B cell (primary cell): ENCODE data around the gene TCF7L2. TPM values are rescaled to one million over a fixed set of nuclear protein-coding genes. Genes with fewer than 3 reads are reported as not detected.

Experiments used
- ATAC-seq: fragments of 200-7000 bp; cut with Tn5 transposase; one replicate; pipeline ENCODE4 v1.10.0; 2021; ENCODE audit warnings: low read depth, mild to moderate bottlenecking, moderate number of reproducible peaks, moderate library complexity
- CTCF ChIA-PET: fragments of 350-600 bp; sonication (Branson Sonifier 250); formaldehyde crosslinking; loops from one replicate; lab custom pipeline; 2021; ENCODE audit warnings: antibody characterized with exemption, inconsistent platforms; lab: Charles Lee
- POLR2A ChIA-PET: fragments of 350-600 bp; sonication (Branson Sonifier 250); formaldehyde crosslinking; loops from one replicate; lab custom pipeline; 2021; ENCODE audit warnings: antibody characterized with exemption; lab: Charles Lee
- DNase-seq: peaks from one replicate; pipeline ENCODE4 v3.0.0; 2013
- H2AFZ ChIP-seq: 2 replicates; pipeline ENCODE4 v1.6.1; 2012; ENCODE audit warnings: mild to moderate bottlenecking, low read depth, low read length; ENCODE audit not compliant: insufficient read depth, poor library complexity, severe bottlenecking
- H3K27ac ChIP-seq, 2 donors: 1 replicate in 1 of 2; 2 replicates in 1 of 2; pipeline ENCODE4 v1.5.1; 2012 to 2013; ENCODE audit warnings: low read length in 2 of 2, mild to moderate bottlenecking in 2 of 2, moderate library complexity in 1 of 2
- H3K27me3 ChIP-seq, 4 experiments: fragments of 200-600 bp in 1 of 4; sonication (generic) in 1 of 4; replicated peaks in 1 of 4; 1 replicate in 2 of 4; 2 replicates in 2 of 4; pipeline versions ENCODE4 v1.6.1 to v1.7.0; 2013 to 2016; ENCODE audit warnings: low read length in 3 of 4, mild to moderate bottlenecking in 2 of 4, mixed read lengths in 1 of 4, moderate library complexity in 1 of 4; ENCODE audit not compliant: insufficient read depth in 4 of 4, control insufficient read depth in 3 of 4; ENCODE audit errors: control extremely low read depth in 1 of 4
- H3K36me3 ChIP-seq, 2 experiments: replicated peaks in 1 of 2; 1 replicate in 1 of 2; 2 replicates in 1 of 2; pipeline versions ENCODE4 v1.6.1 to v1.7.1; 2013; ENCODE audit warnings: low read length in 1 of 2; ENCODE audit not compliant: insufficient read depth in 2 of 2, control insufficient read depth in 1 of 2; ENCODE audit errors: control extremely low read depth in 1 of 2, extremely low read depth in 1 of 2
- H3K4me1 ChIP-seq, 2 donors: fragments of 200-600 bp in 1 of 2; sonication (generic) in 1 of 2; 1 replicate in 1 of 2; 2 replicates in 1 of 2; pipeline versions ENCODE4 v1.5.1 to v1.6.1; 2013 to 2017; ENCODE audit warnings: low read length in 2 of 2; ENCODE audit not compliant: control insufficient read depth in 2 of 2, insufficient read depth in 2 of 2
- H3K4me2 ChIP-seq: replicated peaks from 2 replicates; pipeline ENCODE3; 2012; ENCODE audit warnings: mild to moderate bottlenecking, low read depth, low read length; ENCODE audit not compliant: poor library complexity, severe bottlenecking
- H3K4me3 ChIP-seq, 5 experiments: fragments of 200-600 bp in 1 of 5; sonication (generic) in 1 of 5; 1 replicate in 3 of 5; 2 replicates in 2 of 5; pipeline versions ENCODE4 v1.5.1 to v1.7.0; 2011 to 2016; ENCODE audit warnings: low read length in 4 of 5, mild to moderate bottlenecking in 4 of 5, low read depth in 2 of 5, control low read depth in 1 of 5, moderate library complexity in 1 of 5; ENCODE audit not compliant: insufficient read depth in 1 of 5; ENCODE audit errors: control extremely low read depth in 1 of 5, extremely low read depth in 1 of 5
- H3K79me2 ChIP-seq: fragments of 200-600 bp; sonication (generic); one replicate; pipeline ENCODE4 v1.6.0; 2016; ENCODE audit warnings: low read length; ENCODE audit not compliant: control insufficient read depth, insufficient read depth
- H3K9ac ChIP-seq: fragments of 200-600 bp; sonication (generic); 2 replicates; pipeline ENCODE4 v1.6.1; 2017; ENCODE audit warnings: mild to moderate bottlenecking, low read length, moderate library complexity
- H3K9me3 ChIP-seq, 3 donors: one replicate each; pipeline versions ENCODE4 v1.6.1 to v1.7.1; 2013; ENCODE audit warnings: low read length in 2 of 3; ENCODE audit not compliant: control insufficient read depth in 2 of 3, insufficient read depth in 1 of 3; ENCODE audit errors: control extremely low read depth in 1 of 3
- H4K20me1 ChIP-seq: 2 replicates; pipeline ENCODE4 v1.6.0; 2012; ENCODE audit warnings: mild to moderate bottlenecking, low read length; ENCODE audit not compliant: insufficient read depth, control insufficient read depth, poor library complexity, severe bottlenecking
- H3K27ac Mint-ChIP-seq: one replicate; pipeline ENCODE4 v1.8.0; 2021; ENCODE audit warnings: mixed read lengths
- H3K27me3 Mint-ChIP-seq: one replicate; pipeline ENCODE4 v1.8.0; 2021; ENCODE audit warnings: mixed read lengths
- H3K4me1 Mint-ChIP-seq: one replicate; pipeline ENCODE4 v1.8.0; 2021; ENCODE audit warnings: mixed read lengths
- H3K4me3 Mint-ChIP-seq: one replicate; pipeline ENCODE4 v1.8.0; 2021; ENCODE audit warnings: mixed read lengths
- H3K9me3 Mint-ChIP-seq: one replicate; pipeline ENCODE4 v1.8.0; 2022; ENCODE audit warnings: mixed read lengths; ENCODE audit not compliant: insufficient read depth
- CTCF ChIP-seq: fragments of 200-600 bp; IDR thresholded peaks from one replicate; pipeline ENCODE4 v1.8.0; 2022; ENCODE audit warnings: antibody characterized with exemption, mild to moderate bottlenecking
- EZH2 ChIP-seq: IDR thresholded peaks from 2 replicates; pipeline ENCODE4 v1.6.1; 2012; ENCODE audit warnings: borderline replicate concordance, low read depth, mild to moderate bottlenecking, moderate library complexity, low read length; ENCODE audit not compliant: insufficient read depth, poor library complexity, severe bottlenecking
- WGBS: methylation state at CpG from one replicate; pipeline ENCODE4 v1.1.5; 2013; ENCODE audit warnings: missing lambda C conversion rate; ENCODE audit not compliant: insufficient coverage; 5-methylcytosine and 5-hydroxymethylcytosine counted together
- intact Hi-C: fragments of 100-400 bp; cut with micrococcal nuclease; formaldehyde crosslinking; loops from one replicate; pipeline ENCODE4 v1.10.0; 2022
- polyA plus RNA-seq: library from polyadenylated mRNA; depleted of rRNA; stranded (reverse); fragments of >200 nt; gene quantifications from 2 replicates; pipeline ENCODE4 v1.2.3, GENCODE V29; 2012
- total RNA-seq, 2 donors: library from RNA; stranded (reverse); fragments of 120-200 nt in 1 of 2; gene quantifications; 1 replicate in 1 of 2; 2 replicates in 1 of 2; pipeline versions ENCODE4 v1.2.3 to v1.2.4, GENCODE V29; 2013 to 2022

TCF7L2 gene
- total and polyA plus RNA-seq, 2 donors (not counting 1 experiment from before 2014, with no cell fraction given), result 0.48 to 1.1 TPM

- H3K27ac Mint-ChIP-seq, result no peak overlapping the region
- H3K4me3 Mint-ChIP-seq, result no peak overlapping the region
- WGBS, result 100% methylated on average over 1 of the region's 7 CpGs
- H3K9me3 ChIP-seq, result no peaks in the 10 kb centered on the region
- intact Hi-C loops, result no loop called here
- H3K27me3 Mint-ChIP-seq, result peaks cover 8% of the 10 kb centered on the region
- H3K4me2 ChIP-seq, result no peak overlapping the region
- no peaks in the 10 kb centered on the region for H3K9me3 Mint-ChIP-seq
- ChIA-PET POLR2A (no interaction called here), CTCF (no interaction called here)
- ATAC-seq (no peak), DNase-seq (no peak)
- no peaks in the 10 kb centered on the region for H3K79me2 ChIP-seq
- no peak overlapping the region for H3K27ac ChIP-seq
- no peak overlapping the region for H3K4me3 ChIP-seq
- TF ChIP-seq EZH2 (no peak), CTCF (no peak)
- H2AFZ ChIP-seq, result no peak overlapping the region
- H3K9ac ChIP-seq, result no peak overlapping the region
- H4K20me1 ChIP-seq, result no peaks in the 10 kb centered on the region
- no peaks in the 10 kb centered on the region for H3K4me1 ChIP-seq
- H3K27me3 ChIP-seq, result no peaks in the 10 kb centered on the region
- no peaks in the 10 kb centered on the region for H3K4me1 Mint-ChIP-seq
- H3K36me3 ChIP-seq, result no peaks in the 10 kb centered on the region
Measured at GRCh38 chr10:113022265-113022664, 72.2 kb downstream of the TCF7L2 start.

- CTCF ChIA-PET, result no interaction called here
- no peaks in the 10 kb centered on the region for H3K9me3 Mint-ChIP-seq
- Histone ChIP-seq H2AFZ (no peak overlapping the region), H3K4me2 (no peak overlapping the region), H3K4me1 (no peaks in the 10 kb centered on the region), H3K4me3 (no peak overlapping the region), H3K9ac (no peak overlapping the region), H4K20me1 (no peaks in the 10 kb centered on the region), H3K9me3 (no peaks in the 10 kb centered on the region), H3K36me3 (no peaks in the 10 kb centered on the region), H3K79me2 (no peaks in the 10 kb centered on the region), H3K27ac (no peak overlapping the region), H3K27me3 (no peaks in the 10 kb centered on the region)
- POLR2A ChIA-PET, result no interaction called here
- peaks cover 15% of the 10 kb centered on the region for H3K27me3 Mint-ChIP-seq
- ATAC-seq (no peak), DNase-seq (no peak)
- no peak for TF ChIP-seq EZH2
- TF ChIP-seq CTCF, result no peak
- no peak overlapping the region for H3K27ac Mint-ChIP-seq
- WGBS, result 91% methylated on average over 6 of the region's 6 CpGs
- no peak overlapping the region for H3K4me3 Mint-ChIP-seq
- H3K4me1 Mint-ChIP-seq, result no peaks in the 10 kb centered on the region
- intact Hi-C loops, result no loop called here
Measured at GRCh38 chr10:113023017-113023416, 73.0 kb downstream of the TCF7L2 start.
